ENCODE results near the gene RTN1.

DNA sequence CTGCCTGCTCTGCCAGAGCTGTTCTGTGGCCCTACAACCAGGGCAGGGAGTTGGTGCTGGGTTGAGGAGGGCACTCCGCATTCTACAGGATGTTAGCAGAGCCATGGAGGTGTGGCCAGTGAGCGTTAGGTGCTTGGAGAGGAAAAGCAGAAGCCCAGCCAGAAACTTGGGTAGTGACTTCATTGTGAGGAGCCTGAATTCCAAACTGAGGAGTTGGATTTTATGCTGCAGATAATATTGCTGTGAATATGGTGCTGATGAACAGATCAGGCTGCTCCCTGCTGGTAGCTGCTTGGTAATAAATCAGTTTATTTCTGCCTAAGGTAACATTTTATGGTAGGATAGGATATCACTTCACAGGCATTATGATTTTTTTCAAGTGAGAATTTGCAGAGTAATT, 286.8 kb downstream of the RTN1 start:
- TF ChIP-seq EZH2 (IDR thresholded peaks at IDR 0.05; ENCODE audit: insufficient read depth, poor library complexity, severe bottlenecking) (no peak), EZH2phosphoT487 (IDR thresholded peaks at IDR 0.05; ENCODE audit: insufficient read depth, low read depth) (no peak)

All from GM23248 (cell line).